Keratinocyte (primary cell): Measurements from ENCODE around the gene PIGU.

Experiments
- CTCF ChIP-seq, 3 experiments: IDR thresholded peaks in 1 of 3; conservative IDR thresholded peaks in 1 of 3; optimal IDR thresholded peaks in 1 of 3; 2 replicates in 2 of 3; 3 replicates in 1 of 3; pipeline versions ENCODE3 to v1.5.1; 2011; ENCODE audit warnings: low read length in 3 of 3, mild to moderate bottlenecking in 3 of 3, moderate library complexity in 2 of 3, control low read depth in 1 of 3, inconsistent platforms in 1 of 3; ENCODE audit not compliant: insufficient read depth in 2 of 3; ENCODE audit errors: extremely low read depth in 1 of 3
- EZH2 ChIP-seq: IDR thresholded peaks from one replicate; pipeline ENCODE4 v1.6.1; 2012; ENCODE audit warnings: inconsistent platforms, mild to moderate bottlenecking, low read length, moderate library complexity

GRCh38 chr20:34543463-34544056 lies 133.3 kb downstream of the PIGU start:
- TF ChIP-seq CTCF (optimal IDR thresholded peaks at IDR 0.05 in 1 of 3, IDR thresholded peaks at IDR 0.05 in 1 of 3, conservative IDR thresholded peaks at IDR 0.05 in 1 of 3; ENCODE audit: extremely low read depth in 1 of 3, insufficient read depth in 2 of 3, low read length in 3 of 3) (no peak), EZH2 (no peak)
